Measurements from ENCODE around the gene SMPD4.
"Not testable (repeated sequence)": the region's sequence is repeated elsewhere in the genome, so short reads cannot be mapped to it uniquely, and the experiment has no call there.

SMPD4 gene

DNA sequence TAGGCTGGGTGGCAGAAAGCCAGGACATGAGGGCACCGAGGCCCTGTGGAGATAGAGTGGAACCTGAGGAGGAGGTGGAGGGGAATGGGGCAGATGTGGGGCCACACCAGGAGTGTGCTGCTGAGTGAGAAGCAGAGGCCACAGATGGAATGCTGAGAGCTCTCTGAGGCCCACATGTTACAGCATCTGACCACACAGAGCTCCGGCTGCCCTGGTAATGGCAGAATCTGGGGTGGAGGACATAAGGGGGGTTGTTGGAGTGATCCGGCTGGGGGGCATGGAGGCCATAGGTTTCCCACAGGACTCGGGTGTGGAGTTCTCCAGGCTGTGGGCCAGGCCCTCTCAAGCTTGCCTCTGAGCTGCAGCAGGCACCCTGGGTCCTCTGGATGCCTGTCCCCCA is 4.5 kb upstream of the SMPD4 start:
- no peak for DNase-seq

GRCh38 chr2:130185436-130185835 is 4.0 kb upstream of the SMPD4 start:
- no peak for DNase-seq

DNA sequence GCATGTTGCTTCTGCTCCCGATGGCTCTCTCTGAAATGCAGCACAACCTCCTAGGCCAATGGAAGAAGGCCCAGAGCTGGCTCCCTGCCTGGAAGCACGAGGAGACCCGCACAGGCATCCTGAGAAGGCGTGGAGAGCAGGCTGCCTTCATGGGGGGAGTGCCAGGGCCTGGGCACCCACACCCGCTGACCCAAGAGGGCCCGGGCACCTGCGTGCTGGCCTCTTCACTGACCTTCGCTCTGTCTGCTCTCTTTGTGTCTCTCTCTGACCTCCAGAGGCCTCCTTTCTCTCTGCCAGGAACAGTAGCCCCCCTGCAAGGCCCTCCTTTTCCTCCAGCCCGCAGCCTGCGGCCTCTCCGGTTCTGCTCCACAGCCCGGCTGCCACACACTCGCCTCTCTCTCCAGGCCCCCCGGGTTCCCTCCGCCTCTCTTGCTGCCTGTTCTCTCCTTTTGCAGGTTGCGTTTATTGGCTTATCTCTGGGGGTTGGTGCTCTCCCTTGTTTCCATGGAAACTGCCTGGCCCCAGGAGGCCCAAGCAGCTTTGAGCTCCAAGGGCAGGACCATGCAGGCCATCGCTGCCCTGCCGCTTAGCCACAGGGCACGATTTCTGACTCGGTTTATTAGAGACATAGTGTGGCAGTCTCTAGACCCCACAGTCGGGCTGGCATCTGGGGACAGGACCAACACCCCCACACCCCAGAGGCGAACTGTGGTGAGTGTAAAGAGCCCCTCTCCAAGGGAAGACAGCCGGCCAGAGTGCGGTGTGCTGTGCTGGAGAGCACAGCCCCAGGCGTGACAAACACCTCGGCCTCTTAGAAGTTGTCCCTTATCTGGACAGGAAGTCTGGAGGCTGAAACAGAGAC is 2.3 kb upstream of the SMPD4 start:
- no peak for DNase-seq

- not testable (repeated sequence) for DNase-seq
Observed at GRCh38 chr2:130182826-130183511, 1.6 kb upstream of the SMPD4 start.

- peak; percentile 92 for DNase-seq
Observed at GRCh38 chr2:130181880-130182682, 679 bp upstream of the SMPD4 start, which contains the start of gene MZT2B. TSS of gene MZT2B (plus strand) at chr2:130182262. CDS start at chr2:130182283, 21 bp downstream.

- DNase-seq: not testable (repeated sequence)
Observed at GRCh38 chr2:130180404-130181324, 738 bp downstream of the SMPD4 start.

- DNase-seq: not testable (repeated sequence)
Observed at GRCh38 chr2:130174866-130175265, 6.5 kb downstream of the SMPD4 start.

GRCh38 chr2:130169896-130170295 is 11.5 kb downstream of the SMPD4 start:
- DNase-seq: no peak

GRCh38 chr2:130169163-130169562 is 12.2 kb downstream of the SMPD4 start:
- DNase-seq: not testable (repeated sequence)

DNA sequence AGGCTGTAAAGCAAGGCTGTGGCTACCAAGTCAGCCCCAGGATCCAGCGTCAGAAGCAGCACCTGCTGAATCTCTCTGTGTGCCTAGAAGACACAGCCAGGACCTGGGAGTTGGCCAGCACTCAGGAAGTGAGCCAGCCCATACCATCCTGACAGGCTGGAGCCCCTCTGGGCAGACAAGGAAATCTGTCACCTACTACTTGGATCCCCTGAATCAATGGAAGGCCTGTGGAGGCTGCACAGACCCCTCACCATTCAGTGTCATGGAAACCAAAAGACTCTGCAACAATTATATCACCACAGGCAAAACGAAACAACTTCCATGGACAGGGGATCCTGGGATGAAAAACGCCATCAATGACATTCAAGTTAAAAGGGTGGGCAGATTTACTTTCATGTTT is 14.8 kb downstream of the SMPD4 start:
- DNase-seq: not testable (repeated sequence)

- no peak for DNase-seq
Observed at GRCh38 chr2:130165293-130166016, 15.9 kb downstream of the SMPD4 start.

- DNase-seq: no peak
Observed at GRCh38 chr2:130162968-130163367, 18.4 kb downstream of the SMPD4 start.

DNA sequence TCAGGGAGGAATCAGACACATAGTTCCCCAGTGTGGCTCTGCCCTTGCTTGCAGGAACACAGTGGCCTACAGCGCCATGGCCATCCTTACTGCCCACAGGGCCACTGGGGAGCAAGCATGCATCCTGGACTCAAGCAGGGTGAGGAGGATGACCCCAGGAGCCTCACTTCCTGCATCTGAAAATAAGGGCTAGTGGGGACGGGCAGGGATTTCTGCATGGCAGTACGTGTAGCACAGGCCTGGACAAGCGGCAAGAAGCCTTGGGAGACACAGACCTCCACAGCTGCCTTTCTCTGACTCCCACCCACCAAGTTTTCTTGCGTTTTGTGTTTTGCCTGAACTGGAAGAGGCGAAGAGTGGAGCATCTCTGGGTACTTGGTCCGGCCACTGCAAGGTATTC is 18.9 kb downstream of the SMPD4 start:
- not testable (repeated sequence) for DNase-seq

DNA sequence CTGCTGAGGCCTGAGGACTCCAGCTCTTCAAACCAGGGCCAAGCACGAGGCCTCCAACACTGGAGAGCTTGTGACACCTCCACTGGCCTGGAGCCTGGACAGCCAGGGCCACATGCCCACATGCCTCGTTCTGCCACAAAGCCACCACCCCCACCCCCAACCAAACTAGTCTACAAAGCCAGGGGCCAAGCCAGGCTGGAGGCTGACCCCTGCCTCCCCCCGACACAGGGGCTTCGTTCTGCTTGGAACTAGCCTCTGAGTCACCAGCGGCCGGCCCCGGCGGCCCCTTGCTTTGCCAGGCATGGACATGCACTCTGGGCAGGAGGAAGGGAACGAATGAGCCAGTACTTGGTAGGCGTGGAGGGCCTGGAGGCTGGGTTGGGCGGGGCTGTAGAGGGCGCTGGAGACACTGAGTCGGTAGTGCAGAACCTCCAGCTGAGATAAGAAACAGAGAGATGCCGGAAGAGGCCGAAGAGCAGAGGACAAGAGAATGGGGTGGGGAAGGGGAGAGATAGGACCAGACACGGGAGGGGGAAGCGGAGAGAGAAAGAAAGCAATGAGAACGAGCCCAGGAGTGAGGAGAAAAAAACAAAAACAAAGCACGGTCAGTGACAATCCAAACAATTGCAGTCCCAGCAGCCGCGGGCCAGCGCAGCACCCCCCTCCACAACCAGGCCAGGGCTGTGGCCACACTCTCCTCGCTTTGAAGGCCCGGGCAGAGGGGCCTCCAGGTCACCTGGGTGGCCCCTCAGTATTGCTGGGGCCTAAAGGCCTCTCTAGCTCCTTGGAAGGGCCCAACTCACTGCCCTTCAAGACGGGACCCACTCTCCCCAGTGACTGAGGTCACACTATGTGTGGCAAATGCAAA is 20.3 kb downstream of the SMPD4 start:
- not testable (repeated sequence) for DNase-seq

- DNase-seq: no peak
Observed at GRCh38 chr2:130160131-130160530, 21.3 kb downstream of the SMPD4 start.

DNA sequence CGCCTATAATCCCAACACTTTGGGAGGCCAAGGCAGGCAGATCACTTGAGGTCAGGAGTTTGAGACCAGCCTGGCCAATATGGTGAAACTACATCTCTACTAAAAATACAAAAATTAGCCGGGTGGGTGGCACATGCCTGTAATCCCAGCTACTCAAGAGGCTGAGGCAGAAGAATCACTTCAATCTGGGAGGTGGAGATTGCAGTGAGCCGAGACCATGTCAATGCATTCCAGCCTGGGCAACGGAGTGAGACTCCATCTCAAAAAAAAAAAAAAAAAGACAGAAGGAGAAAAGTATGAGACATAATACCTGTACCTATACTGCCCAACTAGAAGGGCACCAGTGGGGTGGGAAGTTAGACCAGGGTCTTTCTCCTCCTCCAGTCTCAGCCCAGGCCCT is 22.0 kb downstream of the SMPD4 start:
- DNase-seq: not testable (repeated sequence)

- no peak for DNase-seq
Observed at GRCh38 chr2:130158631-130159030, 22.8 kb downstream of the SMPD4 start.

DNA sequence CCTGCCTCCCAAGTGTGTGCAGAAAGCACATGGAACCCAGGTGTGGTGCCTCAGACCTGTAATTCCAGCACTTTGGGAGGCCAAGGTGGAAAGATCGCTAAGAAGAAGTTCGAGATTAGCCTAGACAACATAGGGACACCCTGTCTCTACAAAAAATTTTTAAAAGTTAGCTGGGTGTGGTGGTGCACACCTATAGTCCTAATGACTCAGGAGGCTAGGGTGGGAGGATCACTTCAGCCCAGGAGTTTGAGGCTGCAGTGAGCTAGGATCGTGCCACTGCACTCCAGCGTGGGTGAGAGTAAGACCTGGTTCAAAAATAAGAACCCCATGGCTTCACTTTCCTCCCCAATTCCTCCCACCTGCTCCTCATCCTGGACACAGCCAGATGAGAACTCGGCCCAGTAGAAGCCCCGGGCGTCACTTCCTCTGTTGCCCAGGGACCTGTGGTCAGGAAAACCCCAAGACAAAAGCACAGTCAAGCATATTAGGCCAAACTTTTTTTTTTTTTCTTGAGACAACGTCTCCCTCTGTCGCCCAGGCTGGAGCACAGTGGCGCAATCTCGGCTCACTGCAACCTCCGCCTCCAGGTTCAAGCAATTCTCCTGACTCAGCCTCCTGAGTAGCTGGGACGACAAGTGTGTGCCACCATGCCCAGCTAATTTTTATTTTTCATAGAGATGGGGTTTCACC is 23.4 kb downstream of the SMPD4 start:
- not testable (repeated sequence) for DNase-seq

DNA sequence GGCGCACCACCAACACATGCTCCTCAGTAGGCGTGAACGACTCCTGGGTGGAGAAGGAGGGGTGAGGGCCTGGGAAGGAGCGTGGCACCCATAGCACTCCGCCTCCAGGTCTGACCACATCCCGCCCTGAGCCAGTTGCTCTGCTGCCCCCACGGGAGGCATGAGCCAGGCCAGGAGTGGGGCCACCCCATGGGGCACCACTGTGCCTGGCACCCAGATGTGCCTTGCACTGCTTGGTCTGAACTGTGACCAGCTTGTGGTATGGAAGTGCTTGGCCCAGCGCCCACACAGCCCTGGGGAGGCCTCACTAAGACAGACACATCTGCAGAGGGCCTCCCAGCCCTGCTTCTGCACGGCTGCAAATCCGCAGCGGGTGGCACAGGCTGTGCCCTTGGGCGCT is 24.0 kb downstream of the SMPD4 start:
- not testable (repeated sequence) for DNase-seq

DNA sequence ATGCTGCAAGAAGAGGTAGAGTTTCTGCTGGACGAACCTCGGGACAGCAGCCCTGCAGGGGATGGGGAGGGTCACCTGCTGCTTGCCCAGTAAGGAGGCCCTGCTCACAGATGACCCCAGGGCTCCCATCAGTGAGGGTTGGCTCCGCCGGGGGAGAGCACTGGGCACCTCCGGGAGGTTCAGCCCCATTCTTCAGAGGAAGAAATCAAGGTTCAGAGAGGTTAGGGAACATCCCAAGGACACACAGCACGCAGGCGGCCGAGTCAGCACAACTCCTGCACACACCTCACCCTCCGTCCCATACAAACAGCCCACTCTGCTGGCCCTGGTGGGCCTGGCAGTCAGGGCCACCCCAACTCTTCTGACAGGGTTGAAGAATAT is 24.8 kb downstream of the SMPD4 start:
- DNase-seq: no peak

All from activated naive CD4-positive, alpha-beta T cell treated with anti-CD3 and anti-CD28 coated beads, Interleukin-2, amount 50 U/mL, for 16 hours (primary cell).